Heart left ventricle (tissue), 13 donors: Measurements from ENCODE around the gene SHF.

Experiments used
- POLR2A ChIP-seq, 2 donors: fragments of 450-650 bp; IDR thresholded peaks; one replicate each; pipeline ENCODE4 v1.6.1; 2017; ENCODE audit warnings: antibody characterized with exemption in 2 of 2, mild to moderate bottlenecking in 2 of 2, moderate library complexity in 2 of 2
- TF ChIP-seq, protein P1 (sequence below), 12 donors: fragments of 200-600 bp; sonication (generic) in 4 of 12; IDR thresholded peaks; one replicate each; pipeline versions ENCODE4 v1.5.0 to v1.8.0; 2018 to 2022; ENCODE audit warnings: antibody characterized with exemption in 12 of 12, mild to moderate bottlenecking in 5 of 12
- donor health status: ischemic (EF 13 %, LVEDD 7.1; RV severe dilation, severe dysfunction).
- donor health status: DM: no; HTN: yes; CAD: no.
- donor health status: DM: no; HTN: no; CAD: no.
- donor health status: ischemic (EF 25% LVEDD 6.9; RV normal size, moderate dysfunction).
- donor health status: ischemic (EF 25% LVEDD 5.7; RV mildly dilated, moderate dysfunction).
- donor health status: ischemic (EF 35%, LVEDD 5.7; RV mildly dilated, moderate dysfunction).
- donor health status: nonischemic (EF 11% LVEDD 7.7; RV severe dilation, severe dysfunction).
- donor health status: DM: yes; HTN: yes; CAD: no.
- donor health status: PGD.
- donor health status: ischemic (EF 29% LVEDD 5.4; RV normal size, mild dysfunction).
- donor health status: nonischemic (EF 23%, LVEDD 6.1; RV moderate dilation, normal function).

GRCh38 chr15:45156744-45157455 lies 30.9 kb downstream of the SHF start:
- no peak for TF ChIP-seq POLR2A (IDR thresholded peaks at IDR 0.05)
- TF ChIP-seq, protein P1, sequence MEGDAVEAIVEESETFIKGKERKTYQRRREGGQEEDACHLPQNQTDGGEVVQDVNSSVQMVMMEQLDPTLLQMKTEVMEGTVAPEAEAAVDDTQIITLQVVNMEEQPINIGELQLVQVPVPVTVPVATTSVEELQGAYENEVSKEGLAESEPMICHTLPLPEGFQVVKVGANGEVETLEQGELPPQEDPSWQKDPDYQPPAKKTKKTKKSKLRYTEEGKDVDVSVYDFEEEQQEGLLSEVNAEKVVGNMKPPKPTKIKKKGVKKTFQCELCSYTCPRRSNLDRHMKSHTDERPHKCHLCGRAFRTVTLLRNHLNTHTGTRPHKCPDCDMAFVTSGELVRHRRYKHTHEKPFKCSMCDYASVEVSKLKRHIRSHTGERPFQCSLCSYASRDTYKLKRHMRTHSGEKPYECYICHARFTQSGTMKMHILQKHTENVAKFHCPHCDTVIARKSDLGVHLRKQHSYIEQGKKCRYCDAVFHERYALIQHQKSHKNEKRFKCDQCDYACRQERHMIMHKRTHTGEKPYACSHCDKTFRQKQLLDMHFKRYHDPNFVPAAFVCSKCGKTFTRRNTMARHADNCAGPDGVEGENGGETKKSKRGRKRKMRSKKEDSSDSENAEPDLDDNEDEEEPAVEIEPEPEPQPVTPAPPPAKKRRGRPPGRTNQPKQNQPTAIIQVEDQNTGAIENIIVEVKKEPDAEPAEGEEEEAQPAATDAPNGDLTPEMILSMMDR (IDR thresholded peaks at IDR 0.05): no peak
